ENCODE measurements around the gene CT47C1. TPM values are rescaled to one million over a fixed set of nuclear protein-coding genes. Genes with fewer than 3 reads are reported as not detected.

Gene CT47C1
- total and polyA plus RNA-seq, 10 of the 15 experiments (the other 5 are each of a cell fraction or from before 2014, with no cell fraction given): not detected

DNA sequence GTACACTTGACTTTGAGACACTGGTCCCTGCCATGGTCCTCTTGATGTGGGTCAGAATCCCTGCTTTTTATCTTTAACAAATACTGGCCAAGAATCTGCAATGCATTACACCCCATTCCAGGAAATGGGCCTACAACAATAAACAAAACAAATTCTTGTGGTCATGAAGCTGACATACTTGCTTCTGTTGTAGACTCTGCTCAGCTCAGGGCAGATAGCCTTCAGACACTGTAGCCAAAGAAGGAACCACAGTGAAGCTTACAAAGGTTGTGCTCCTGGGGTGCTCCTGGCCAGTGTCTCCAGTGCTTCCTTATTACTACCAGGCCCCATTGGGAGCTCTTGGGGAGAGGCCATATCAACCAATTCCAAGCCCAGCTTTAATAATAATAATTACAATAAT is 33.0 kb downstream of the CT47C1 start:
- in situ Hi-C loops (cut with MboI): no loop called here
- SMC1A ChIA-PET (ENCODE audit: uncharacterized antibody, unreplicated experiment): no interaction called here
- Histone ChIP-seq H3K9ac (ENCODE audit: control insufficient read depth, insufficient read depth, low read length) (no peak overlapping the region), H3K4me3 (no peak overlapping the region), H4K20me1 (ENCODE audit: control insufficient read depth, insufficient read depth) (no peaks in the 10 kb centered on the region), H3K9me3 (replicated peaks; ENCODE audit: control insufficient read depth, insufficient read depth, low read length) (no peaks in the 10 kb centered on the region; the same call in 2 of the 3 replicates), H3K36me3 (ENCODE audit: control insufficient read depth in 2 of 2, insufficient read depth in 2 of 2, low read length in 1 of 2) (no peaks in the 10 kb centered on the region), H3K4me2 (ENCODE audit: control insufficient read depth, insufficient read depth) (no peak overlapping the region), H3K27me3 (replicated peaks in 1 of 2; ENCODE audit: control insufficient read depth in 2 of 2, insufficient read depth in 2 of 2, low read length in 1 of 2) (peaks cover 0 to 1% of the 10 kb centered on the region in 2 experiments; a peak in 1 of 4 replicates), H3K4me1 (ENCODE audit: control insufficient read depth, insufficient read depth, low read length) (no peaks in the 10 kb centered on the region), H3K27ac (ENCODE audit: control insufficient read depth, insufficient read depth) (no peak overlapping the region), H2AFZ (ENCODE audit: control insufficient read depth, low read depth, low read length) (no peak overlapping the region), H3K79me2 (ENCODE audit: control insufficient read depth, insufficient read depth, low read length) (no peaks in the 10 kb centered on the region)
- BruUV-seq (replicated peaks): no TSS peak
- CTCF ChIA-PET: interaction anchor here (2.1 kb wide), 1 partner anchor 13 kb away, joined by 7 read pairs; no protein-coding TSS in a partner anchor
- RAD21 ChIA-PET (ENCODE audit: unreplicated experiment): no interaction called here
- DNase-seq (ENCODE audit: low read depth, low spot score) (no peak), FAIRE-seq (no peak), ATAC-seq (no peak)
- intact Hi-C loops (cut with micrococcal nuclease; ENCODE audit: unreplicated experiment): no loop called here
- POLR2A ChIA-PET: no interaction called here
- TF ChIP-seq EP300 (IDR thresholded peaks at IDR 0.05; ENCODE audit: borderline replicate concordance in 1 of 2, control insufficient read depth in 1 of 2, low read depth in 2 of 2, low read length in 2 of 2) (no peak), TCF3 (IDR thresholded peaks at IDR 0.05; ENCODE audit: borderline replicate concordance, insufficient read depth, low read depth, low read length) (no peak), POLR2AphosphoS5 (IDR thresholded peaks at IDR 0.05; ENCODE audit: low read length) (no peak), RAD21 (IDR thresholded peaks at IDR 0.05; ENCODE audit: insufficient read depth, low read depth, low read length) (no peak)
- TF ChIP-seq, protein P1, sequence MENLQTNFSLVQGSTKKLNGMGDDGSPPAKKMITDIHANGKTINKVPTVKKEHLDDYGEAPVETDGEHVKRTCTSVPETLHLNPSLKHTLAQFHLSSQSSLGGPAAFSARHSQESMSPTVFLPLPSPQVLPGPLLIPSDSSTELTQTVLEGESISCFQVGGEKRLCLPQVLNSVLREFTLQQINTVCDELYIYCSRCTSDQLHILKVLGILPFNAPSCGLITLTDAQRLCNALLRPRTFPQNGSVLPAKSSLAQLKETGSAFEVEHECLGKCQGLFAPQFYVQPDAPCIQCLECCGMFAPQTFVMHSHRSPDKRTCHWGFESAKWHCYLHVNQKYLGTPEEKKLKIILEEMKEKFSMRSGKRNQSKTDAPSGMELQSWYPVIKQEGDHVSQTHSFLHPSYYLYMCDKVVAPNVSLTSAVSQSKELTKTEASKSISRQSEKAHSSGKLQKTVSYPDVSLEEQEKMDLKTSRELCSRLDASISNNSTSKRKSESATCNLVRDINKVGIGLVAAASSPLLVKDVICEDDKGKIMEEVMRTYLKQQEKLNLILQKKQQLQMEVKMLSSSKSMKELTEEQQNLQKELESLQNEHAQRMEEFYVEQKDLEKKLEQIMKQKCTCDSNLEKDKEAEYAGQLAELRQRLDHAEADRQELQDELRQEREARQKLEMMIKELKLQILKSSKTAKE (IDR thresholded peaks at IDR 0.05; ENCODE audit: low read depth, poor library complexity, severe bottlenecking): no peak
- TF ChIP-seq, protein P2, sequence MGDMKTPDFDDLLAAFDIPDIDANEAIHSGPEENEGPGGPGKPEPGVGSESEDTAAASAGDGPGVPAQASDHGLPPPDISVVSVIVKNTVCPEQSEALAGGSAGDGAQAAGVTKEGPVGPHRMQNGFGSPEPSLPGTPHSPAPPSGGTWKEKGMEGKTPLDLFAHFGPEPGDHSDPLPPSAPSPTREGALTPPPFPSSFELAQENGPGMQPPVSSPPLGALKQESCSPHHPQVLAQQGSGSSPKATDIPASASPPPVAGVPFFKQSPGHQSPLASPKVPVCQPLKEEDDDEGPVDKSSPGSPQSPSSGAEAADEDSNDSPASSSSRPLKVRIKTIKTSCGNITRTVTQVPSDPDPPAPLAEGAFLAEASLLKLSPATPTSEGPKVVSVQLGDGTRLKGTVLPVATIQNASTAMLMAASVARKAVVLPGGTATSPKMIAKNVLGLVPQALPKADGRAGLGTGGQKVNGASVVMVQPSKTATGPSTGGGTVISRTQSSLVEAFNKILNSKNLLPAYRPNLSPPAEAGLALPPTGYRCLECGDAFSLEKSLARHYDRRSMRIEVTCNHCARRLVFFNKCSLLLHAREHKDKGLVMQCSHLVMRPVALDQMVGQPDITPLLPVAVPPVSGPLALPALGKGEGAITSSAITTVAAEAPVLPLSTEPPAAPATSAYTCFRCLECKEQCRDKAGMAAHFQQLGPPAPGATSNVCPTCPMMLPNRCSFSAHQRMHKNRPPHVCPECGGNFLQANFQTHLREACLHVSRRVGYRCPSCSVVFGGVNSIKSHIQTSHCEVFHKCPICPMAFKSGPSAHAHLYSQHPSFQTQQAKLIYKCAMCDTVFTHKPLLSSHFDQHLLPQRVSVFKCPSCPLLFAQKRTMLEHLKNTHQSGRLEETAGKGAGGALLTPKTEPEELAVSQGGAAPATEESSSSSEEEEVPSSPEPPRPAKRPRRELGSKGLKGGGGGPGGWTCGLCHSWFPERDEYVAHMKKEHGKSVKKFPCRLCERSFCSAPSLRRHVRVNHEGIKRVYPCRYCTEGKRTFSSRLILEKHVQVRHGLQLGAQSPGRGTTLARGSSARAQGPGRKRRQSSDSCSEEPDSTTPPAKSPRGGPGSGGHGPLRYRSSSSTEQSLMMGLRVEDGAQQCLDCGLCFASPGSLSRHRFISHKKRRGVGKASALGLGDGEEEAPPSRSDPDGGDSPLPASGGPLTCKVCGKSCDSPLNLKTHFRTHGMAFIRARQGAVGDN (IDR thresholded peaks at IDR 0.05): no peak
